HEK293 (cell line): ENCODE measurements around the gene SLC12A2.

Source experiments
- BCL11B ChIP-seq: fragments of 450-650 bp; formaldehyde crosslinking; IDR thresholded peaks from 2 replicates; pipeline ENCODE4 v1.5.1; 2016; ENCODE audit warnings: low read depth, missing biosample characterization, missing genetic modification characterization
- KLF16 ChIP-seq: fragments of 450-650 bp; formaldehyde crosslinking; IDR thresholded peaks from 2 replicates; pipeline ENCODE4 v1.5.1; 2017; ENCODE audit warnings: missing biosample characterization, missing genetic modification characterization
- KLF7 ChIP-seq: fragments of 450-650 bp; formaldehyde crosslinking; IDR thresholded peaks from 2 replicates; pipeline ENCODE4 v1.5.1; 2016; ENCODE audit warnings: missing biosample characterization, missing genetic modification characterization, borderline replicate concordance
- OVOL3 ChIP-seq: fragments of 450-650 bp; formaldehyde crosslinking; IDR thresholded peaks from 2 replicates; pipeline ENCODE4 v1.5.1; 2016; ENCODE audit warnings: missing biosample characterization, missing genetic modification characterization
- ZNF121 ChIP-seq: fragments of 450-650 bp; formaldehyde crosslinking; IDR thresholded peaks from 2 replicates; pipeline ENCODE4 v1.5.1; 2016; ENCODE audit warnings: missing biosample characterization, missing genetic modification characterization
- ZNF132 ChIP-seq: fragments of 450-650 bp; formaldehyde crosslinking; IDR thresholded peaks from 2 replicates; pipeline ENCODE4 v1.5.1; 2017; ENCODE audit warnings: missing biosample characterization, missing genetic modification characterization, borderline replicate concordance
- ZNF2 ChIP-seq: fragments of 450-650 bp; formaldehyde crosslinking; IDR thresholded peaks from 2 replicates; pipeline ENCODE4 v1.5.1; 2016; ENCODE audit warnings: missing biosample characterization, missing genetic modification characterization
- ZNF274 ChIP-seq, 2 experiments: fragments of 200-500 bp in 1 of 2; fragments of 450-650 bp in 1 of 2; sonication (Bioruptor generic) in 1 of 2; formaldehyde crosslinking in 1 of 2; IDR thresholded peaks; 2 replicates each; pipeline versions ENCODE4 v1.5.1 to v1.6.1; 2014 to 2016; ENCODE audit warnings: borderline replicate concordance in 1 of 2, inconsistent platforms in 1 of 2, low read length in 1 of 2, missing biosample characterization in 1 of 2, missing genetic modification characterization in 1 of 2
- ZNF501 ChIP-seq: fragments of 450-650 bp; formaldehyde crosslinking; IDR thresholded peaks from 2 replicates; pipeline ENCODE4 v1.5.1; 2016; ENCODE audit warnings: missing biosample characterization, missing genetic modification characterization
- ZNF529 ChIP-seq: fragments of 450-650 bp; formaldehyde crosslinking; IDR thresholded peaks from 2 replicates; pipeline ENCODE4 v1.5.1; 2017; ENCODE audit warnings: missing genetic modification characterization, missing biosample characterization; ENCODE audit not compliant: insufficient replicate concordance
- ZNF571 ChIP-seq: fragments of 450-650 bp; formaldehyde crosslinking; IDR thresholded peaks from 2 replicates; pipeline ENCODE4 v1.5.0; 2017; ENCODE audit warnings: missing biosample characterization, missing genetic modification characterization
- ZNF623 ChIP-seq: fragments of 450-650 bp; formaldehyde crosslinking; IDR thresholded peaks from 2 replicates; pipeline ENCODE4 v1.5.1; 2016; ENCODE audit warnings: missing biosample characterization, missing genetic modification characterization
- ZNF626 ChIP-seq: fragments of 450-650 bp; sonication (Bioruptor Pico); formaldehyde crosslinking; IDR thresholded peaks from 2 replicates; pipeline ENCODE4 v1.5.1; 2018; ENCODE audit warnings: missing biosample characterization, missing genetic modification characterization, inconsistent platforms
- ZNF658 ChIP-seq: fragments of 450-650 bp; formaldehyde crosslinking; IDR thresholded peaks from 2 replicates; pipeline ENCODE4; 2016; ENCODE audit warnings: missing biosample characterization, missing genetic modification characterization
- ZNF664 ChIP-seq: fragments of 450-650 bp; formaldehyde crosslinking; IDR thresholded peaks from 2 replicates; pipeline ENCODE4 v1.5.1; 2016; ENCODE audit warnings: missing biosample characterization, missing genetic modification characterization
- ZNF785 ChIP-seq: fragments of 450-650 bp; formaldehyde crosslinking; IDR thresholded peaks from 2 replicates; pipeline ENCODE4 v1.5.1; 2016; ENCODE audit warnings: missing biosample characterization, missing genetic modification characterization
- ZNF830 ChIP-seq: fragments of 450-650 bp; IDR thresholded peaks from 2 replicates; pipeline ENCODE4 v1.5.0; 2018; ENCODE audit warnings: missing biosample characterization, missing genetic modification characterization, low read depth, mild to moderate bottlenecking, moderate library complexity
- TF ChIP-seq, protein P1 (sequence below): fragments of 450-650 bp; formaldehyde crosslinking; IDR thresholded peaks from 2 replicates; pipeline ENCODE4 v1.5.1; 2016; ENCODE audit warnings: missing biosample characterization, missing genetic modification characterization
- TF ChIP-seq, protein P2 (sequence below): fragments of 450-650 bp; formaldehyde crosslinking; IDR thresholded peaks from 2 replicates; pipeline ENCODE4 v1.5.1; 2016; ENCODE audit warnings: missing biosample characterization, missing genetic modification characterization
- TF ChIP-seq, protein P3 (sequence below): fragments of 450-650 bp; formaldehyde crosslinking; IDR thresholded peaks from 2 replicates; pipeline ENCODE4 v1.5.1; 2016; ENCODE audit warnings: missing biosample characterization, missing genetic modification characterization
- TF ChIP-seq, protein P4 (sequence below): fragments of 450-650 bp; formaldehyde crosslinking; IDR thresholded peaks from 2 replicates; pipeline ENCODE4 v1.5.1; 2016; ENCODE audit warnings: missing biosample characterization, missing genetic modification characterization
- TF ChIP-seq, protein P5 (sequence below): sonication (generic); formaldehyde crosslinking; IDR thresholded peaks from 2 replicates; pipeline ENCODE4 v1.8.1; 2022; ENCODE audit warnings: mild to moderate bottlenecking, moderate library complexity, missing genetic modification reagents
- TF ChIP-seq, protein P6 (sequence below): fragments of 450-650 bp; formaldehyde crosslinking; IDR thresholded peaks from 2 replicates; pipeline ENCODE4; 2016; ENCODE audit warnings: missing biosample characterization, missing genetic modification characterization
- TF ChIP-seq, protein P7 (sequence below): fragments of 450-650 bp; formaldehyde crosslinking; IDR thresholded peaks from 2 replicates; pipeline ENCODE4 v1.5.1; 2016; ENCODE audit warnings: missing biosample characterization, missing genetic modification characterization, borderline replicate concordance

SLC12A2 gene

DNA sequence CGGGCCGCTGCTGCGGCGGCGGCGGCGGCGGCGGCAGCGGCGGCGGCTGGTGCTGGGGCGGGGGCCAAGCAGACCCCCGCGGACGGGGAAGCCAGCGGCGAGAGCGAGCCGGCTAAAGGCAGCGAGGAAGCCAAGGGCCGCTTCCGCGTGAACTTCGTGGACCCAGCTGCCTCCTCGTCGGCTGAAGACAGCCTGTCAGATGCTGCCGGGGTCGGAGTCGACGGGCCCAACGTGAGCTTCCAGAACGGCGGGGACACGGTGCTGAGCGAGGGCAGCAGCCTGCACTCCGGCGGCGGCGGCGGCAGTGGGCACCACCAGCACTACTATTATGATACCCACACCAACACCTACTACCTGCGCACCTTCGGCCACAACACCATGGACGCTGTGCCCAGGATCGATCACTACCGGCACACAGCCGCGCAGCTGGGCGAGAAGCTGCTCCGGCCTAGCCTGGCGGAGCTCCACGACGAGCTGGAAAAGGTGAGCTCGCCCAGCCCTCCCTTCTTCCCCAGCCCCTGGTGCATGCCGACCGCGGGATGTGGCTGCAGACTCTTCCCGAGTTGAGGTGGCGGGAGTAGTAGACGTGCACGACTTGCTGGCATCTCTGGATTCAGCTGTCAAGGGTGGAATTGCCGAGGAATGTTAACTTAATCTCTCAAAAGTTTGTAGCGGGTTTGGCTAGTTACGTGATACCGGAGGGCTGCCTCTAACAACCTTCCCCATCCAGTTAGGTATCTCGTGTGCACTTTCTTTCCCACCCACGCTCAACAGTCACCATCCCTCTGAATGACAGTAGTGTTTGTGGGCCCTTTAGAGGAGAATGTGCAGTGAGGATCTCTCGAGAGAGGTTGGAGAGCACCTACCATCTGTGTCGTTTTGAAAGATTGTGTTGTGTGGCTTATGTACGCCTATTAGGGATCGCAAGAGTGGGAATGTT is 932 bp downstream of the SLC12A2 start (continued):
- TF ChIP-seq, protein P1, sequence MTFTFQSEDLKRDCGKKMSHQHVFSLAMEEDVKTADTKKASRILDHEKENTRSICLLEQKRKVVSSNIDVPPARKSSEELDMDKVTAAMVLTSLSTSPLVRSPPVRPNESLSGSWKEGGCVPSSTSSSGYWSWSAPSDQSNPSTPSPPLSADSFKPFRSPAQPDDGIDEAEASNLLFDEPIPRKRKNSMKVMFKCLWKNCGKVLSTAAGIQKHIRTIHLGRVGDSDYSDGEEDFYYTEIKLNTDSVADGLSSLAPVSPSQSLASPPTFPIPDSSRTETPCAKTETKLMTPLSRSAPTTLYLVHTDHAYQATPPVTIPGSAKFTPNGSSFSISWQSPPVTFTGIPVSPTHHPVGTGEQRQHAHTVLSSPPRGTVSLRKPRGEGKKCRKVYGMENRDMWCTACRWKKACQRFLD (tag by site-specific recombination), result no peak
- TF ChIP-seq ZNF529 (tag by site-specific recombination) (no peak), KLF7 (tag by site-specific recombination) (no peak), ZNF830 (tag by site-specific recombination) (no peak), ZNF571 (tag by site-specific recombination) (no peak), ZNF785 (tag by site-specific recombination) (no peak), ZNF664 (tag by site-specific recombination) (no peak), KLF16 (tag by site-specific recombination) (no peak; the same call in 1 of the 2 replicates), ZNF132 (tag by site-specific recombination) (no peak), ZNF501 (tag by site-specific recombination) (no peak), ZNF274 (IDR thresholded peaks at IDR 0.05; ENCODE audit: low read length) (no peak), ZNF274 (tag by site-specific recombination; IDR thresholded peaks at IDR 0.05; ENCODE audit: borderline replicate concordance) (no peak), ZNF658 (tag by site-specific recombination) (no peak), BCL11B (tag by site-specific recombination) (no peak), OVOL3 (tag by site-specific recombination) (no peak), ZNF121 (tag by site-specific recombination) (no peak), ZNF2 (peak; percentile 73; the same call in 1 of the 2 replicates), ZNF626 (tag by site-specific recombination) (no peak), ZNF623 (tag by site-specific recombination) (no peak)
- TF ChIP-seq, protein P2, sequence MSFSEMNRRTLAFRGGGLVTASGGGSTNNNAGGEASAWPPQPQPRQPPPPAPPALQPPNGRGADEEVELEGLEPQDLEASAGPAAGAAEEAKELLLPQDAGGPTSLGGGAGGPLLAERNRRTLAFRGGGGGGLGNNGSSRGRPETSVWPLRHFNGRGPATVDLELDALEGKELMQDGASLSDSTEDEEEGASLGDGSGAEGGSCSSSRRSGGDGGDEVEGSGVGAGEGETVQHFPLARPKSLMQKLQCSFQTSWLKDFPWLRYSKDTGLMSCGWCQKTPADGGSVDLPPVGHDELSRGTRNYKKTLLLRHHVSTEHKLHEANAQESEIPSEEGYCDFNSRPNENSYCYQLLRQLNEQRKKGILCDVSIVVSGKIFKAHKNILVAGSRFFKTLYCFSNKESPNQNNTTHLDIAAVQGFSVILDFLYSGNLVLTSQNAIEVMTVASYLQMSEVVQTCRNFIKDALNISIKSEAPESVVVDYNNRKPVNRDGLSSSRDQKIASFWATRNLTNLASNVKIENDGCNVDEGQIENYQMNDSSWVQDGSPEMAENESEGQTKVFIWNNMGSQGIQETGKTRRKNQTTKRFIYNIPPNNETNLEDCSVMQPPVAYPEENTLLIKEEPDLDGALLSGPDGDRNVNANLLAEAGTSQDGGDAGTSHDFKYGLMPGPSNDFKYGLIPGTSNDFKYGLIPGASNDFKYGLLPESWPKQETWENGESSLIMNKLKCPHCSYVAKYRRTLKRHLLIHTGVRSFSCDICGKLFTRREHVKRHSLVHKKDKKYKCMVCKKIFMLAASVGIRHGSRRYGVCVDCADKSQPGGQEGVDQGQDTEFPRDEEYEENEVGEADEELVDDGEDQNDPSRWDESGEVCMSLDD, result no peak
- TF ChIP-seq, protein P3, sequence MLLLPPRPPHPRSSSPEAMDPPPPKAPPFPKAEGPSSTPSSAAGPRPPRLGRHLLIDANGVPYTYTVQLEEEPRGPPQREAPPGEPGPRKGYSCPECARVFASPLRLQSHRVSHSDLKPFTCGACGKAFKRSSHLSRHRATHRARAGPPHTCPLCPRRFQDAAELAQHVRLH (tag by site-specific recombination), result 0 out of 2 replicates have a peak, but pooled peaks have one; percentile 10
- TF ChIP-seq, protein P4, sequence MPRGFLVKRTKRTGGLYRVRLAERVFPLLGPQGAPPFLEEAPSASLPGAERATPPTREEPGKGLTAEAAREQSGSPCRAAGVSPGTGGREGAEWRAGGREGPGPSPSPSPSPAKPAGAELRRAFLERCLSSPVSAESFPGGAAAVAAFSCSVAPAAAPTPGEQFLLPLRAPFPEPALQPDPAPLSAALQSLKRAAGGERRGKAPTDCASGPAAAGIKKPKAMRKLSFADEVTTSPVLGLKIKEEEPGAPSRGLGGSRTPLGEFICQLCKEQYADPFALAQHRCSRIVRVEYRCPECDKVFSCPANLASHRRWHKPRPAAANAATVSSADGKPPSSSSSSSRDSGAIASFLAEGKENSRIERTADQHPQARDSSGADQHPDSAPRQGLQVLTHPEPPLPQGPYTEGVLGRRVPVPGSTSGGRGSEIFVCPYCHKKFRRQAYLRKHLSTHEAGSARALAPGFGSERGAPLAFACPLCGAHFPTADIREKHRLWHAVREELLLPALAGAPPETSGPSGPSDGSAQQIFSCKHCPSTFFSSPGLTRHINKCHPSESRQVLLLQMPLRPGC, result no peak
- TF ChIP-seq, protein P5, sequence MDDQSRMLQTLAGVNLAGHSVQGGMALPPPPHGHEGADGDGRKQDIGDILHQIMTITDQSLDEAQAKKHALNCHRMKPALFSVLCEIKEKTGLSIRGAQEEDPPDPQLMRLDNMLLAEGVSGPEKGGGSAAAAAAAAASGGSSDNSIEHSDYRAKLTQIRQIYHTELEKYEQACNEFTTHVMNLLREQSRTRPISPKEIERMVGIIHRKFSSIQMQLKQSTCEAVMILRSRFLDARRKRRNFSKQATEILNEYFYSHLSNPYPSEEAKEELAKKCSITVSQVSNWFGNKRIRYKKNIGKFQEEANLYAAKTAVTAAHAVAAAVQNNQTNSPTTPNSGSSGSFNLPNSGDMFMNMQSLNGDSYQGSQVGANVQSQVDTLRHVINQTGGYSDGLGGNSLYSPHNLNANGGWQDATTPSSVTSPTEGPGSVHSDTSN (CRISPR knock-in tag), result no peak
- TF ChIP-seq, protein P6, sequence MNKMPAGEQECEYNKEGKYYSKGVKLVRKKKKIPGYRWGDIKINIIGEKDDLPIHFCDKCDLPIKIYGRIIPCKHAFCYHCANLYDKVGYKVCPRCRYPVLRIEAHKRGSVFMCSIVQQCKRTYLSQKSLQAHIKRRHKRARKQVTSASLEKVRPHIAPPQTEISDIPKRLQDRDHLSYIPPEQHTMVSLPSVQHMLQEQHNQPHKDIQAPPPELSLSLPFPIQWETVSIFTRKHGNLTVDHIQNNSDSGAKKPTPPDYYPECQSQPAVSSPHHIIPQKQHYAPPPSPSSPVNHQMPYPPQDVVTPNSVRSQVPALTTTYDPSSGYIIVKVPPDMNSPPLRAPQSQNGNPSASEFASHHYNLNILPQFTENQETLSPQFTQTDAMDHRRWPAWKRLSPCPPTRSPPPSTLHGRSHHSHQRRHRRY, result no peak
- TF ChIP-seq, protein P7, sequence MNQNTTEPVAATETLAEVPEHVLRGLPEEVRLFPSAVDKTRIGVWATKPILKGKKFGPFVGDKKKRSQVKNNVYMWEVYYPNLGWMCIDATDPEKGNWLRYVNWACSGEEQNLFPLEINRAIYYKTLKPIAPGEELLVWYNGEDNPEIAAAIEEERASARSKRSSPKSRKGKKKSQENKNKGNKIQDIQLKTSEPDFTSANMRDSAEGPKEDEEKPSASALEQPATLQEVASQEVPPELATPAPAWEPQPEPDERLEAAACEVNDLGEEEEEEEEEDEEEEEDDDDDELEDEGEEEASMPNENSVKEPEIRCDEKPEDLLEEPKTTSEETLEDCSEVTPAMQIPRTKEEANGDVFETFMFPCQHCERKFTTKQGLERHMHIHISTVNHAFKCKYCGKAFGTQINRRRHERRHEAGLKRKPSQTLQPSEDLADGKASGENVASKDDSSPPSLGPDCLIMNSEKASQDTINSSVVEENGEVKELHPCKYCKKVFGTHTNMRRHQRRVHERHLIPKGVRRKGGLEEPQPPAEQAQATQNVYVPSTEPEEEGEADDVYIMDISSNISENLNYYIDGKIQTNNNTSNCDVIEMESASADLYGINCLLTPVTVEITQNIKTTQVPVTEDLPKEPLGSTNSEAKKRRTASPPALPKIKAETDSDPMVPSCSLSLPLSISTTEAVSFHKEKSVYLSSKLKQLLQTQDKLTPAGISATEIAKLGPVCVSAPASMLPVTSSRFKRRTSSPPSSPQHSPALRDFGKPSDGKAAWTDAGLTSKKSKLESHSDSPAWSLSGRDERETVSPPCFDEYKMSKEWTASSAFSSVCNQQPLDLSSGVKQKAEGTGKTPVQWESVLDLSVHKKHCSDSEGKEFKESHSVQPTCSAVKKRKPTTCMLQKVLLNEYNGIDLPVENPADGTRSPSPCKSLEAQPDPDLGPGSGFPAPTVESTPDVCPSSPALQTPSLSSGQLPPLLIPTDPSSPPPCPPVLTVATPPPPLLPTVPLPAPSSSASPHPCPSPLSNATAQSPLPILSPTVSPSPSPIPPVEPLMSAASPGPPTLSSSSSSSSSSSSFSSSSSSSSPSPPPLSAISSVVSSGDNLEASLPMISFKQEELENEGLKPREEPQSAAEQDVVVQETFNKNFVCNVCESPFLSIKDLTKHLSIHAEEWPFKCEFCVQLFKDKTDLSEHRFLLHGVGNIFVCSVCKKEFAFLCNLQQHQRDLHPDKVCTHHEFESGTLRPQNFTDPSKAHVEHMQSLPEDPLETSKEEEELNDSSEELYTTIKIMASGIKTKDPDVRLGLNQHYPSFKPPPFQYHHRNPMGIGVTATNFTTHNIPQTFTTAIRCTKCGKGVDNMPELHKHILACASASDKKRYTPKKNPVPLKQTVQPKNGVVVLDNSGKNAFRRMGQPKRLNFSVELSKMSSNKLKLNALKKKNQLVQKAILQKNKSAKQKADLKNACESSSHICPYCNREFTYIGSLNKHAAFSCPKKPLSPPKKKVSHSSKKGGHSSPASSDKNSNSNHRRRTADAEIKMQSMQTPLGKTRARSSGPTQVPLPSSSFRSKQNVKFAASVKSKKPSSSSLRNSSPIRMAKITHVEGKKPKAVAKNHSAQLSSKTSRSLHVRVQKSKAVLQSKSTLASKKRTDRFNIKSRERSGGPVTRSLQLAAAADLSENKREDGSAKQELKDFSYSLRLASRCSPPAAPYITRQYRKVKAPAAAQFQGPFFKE, result no peak
